GM08714 (cell line): Measurements from ENCODE around the gene PAPPA.

Source experiments
- H3K4me3 ChIP-seq: fragments of 200-500 bp; sonication (Bioruptor generic); 2 replicates; pipeline ENCODE4 v1.5.1; 2014; ENCODE audit warnings: mild to moderate bottlenecking, low read length, inconsistent platforms
- ZNF274 ChIP-seq: IDR thresholded peaks from 2 replicates; pipeline ENCODE4 v1.6.1; 2012; ENCODE audit warnings: mild to moderate bottlenecking, low read depth, low read length

PAPPA gene

DNA sequence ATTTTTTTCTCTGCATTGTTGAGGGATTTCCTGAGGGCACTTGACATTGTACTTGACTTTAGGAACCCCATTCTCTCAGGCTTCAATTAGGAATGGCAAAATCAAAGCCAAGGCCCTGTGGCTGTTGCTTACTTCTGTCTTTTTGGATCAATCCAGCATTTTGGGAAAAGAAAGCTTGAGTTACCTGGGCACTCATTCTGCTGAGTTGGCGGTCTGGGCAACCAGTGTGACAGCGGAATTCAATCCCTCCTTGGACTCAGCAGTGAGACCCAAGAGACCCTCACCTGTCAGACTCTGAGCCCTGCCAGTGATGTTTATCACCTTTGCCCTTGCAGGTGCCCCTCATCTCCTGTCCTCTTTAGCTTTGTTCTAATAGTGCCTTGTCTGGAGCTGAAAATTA lies 225.3 kb downstream of the PAPPA start:
- no peak for TF ChIP-seq ZNF274
- H3K4me3 ChIP-seq, result no peak overlapping the region

DNA sequence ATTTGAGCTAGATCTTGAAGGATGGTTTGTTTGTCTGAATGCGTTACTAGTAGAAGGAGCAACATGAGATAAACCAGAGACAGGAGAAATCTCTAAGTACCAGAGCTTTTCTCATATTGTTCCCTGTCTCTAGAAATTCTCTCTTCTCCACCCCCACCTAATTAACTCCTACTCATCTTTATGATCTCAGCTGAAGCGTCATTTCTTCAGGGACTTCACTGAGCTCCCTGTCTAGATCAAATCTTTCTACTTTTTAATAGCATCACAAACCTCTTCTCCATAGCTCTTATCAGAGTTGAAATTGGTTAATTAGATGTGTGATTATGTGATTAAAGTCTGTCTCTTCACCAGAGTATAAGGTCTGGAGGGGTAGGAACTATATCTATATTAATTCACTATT lies 226.2 kb downstream of the PAPPA start:
- no peak for TF ChIP-seq ZNF274

DNA sequence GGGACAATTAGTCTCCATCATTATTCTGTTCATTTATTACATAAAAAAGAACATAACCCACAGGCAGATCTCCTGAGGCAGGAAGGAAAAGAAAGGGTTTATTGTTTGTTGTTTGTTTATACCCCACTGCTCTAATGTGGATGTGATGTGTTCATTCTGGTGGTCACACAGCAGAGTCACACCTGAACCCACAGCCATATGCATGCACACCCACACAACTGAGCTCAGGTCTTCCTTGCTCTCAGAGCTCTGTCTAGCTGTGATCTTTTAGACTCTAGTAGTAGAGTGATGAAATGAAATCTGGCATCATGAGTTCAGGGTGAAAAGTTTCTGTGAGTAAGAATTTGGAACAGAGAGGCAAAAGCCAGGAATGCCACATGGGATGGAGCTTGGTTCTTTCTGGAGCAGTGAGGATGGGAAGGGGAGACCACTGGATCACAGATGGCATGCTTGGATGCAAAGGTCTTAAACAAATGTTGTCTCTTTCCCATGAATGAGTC lies 227.0 kb downstream of the PAPPA start:
- no peak overlapping the region for H3K4me3 ChIP-seq

More for the DNA sequence above, 226.2 kb downstream of the PAPPA start:
- no peak overlapping the region for H3K4me3 ChIP-seq

DNA sequence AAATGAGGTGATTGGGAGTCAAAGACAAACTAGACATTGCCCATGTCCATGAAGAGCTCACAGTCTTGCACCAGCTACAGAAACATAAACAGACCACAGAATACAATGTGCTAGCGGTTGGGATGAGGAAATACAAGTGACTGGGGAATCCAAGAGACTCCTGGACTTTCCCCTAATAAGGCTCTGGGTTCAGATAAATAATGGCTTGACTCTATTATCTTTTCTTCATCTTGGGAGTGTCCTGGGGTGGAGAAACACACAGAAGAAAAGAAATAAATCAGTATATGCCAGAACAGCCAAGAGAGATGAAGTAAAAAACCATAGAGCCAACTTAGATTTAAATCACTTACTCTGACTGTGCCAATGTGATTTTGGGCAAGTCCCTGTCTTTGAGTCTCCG lies 227.8 kb downstream of the PAPPA start:
- TF ChIP-seq ZNF274, result no peak
- H3K4me3 ChIP-seq, result no peak overlapping the region

More for the DNA sequence above, 227.0 kb downstream of the PAPPA start:
- no peak for TF ChIP-seq ZNF274

DNA sequence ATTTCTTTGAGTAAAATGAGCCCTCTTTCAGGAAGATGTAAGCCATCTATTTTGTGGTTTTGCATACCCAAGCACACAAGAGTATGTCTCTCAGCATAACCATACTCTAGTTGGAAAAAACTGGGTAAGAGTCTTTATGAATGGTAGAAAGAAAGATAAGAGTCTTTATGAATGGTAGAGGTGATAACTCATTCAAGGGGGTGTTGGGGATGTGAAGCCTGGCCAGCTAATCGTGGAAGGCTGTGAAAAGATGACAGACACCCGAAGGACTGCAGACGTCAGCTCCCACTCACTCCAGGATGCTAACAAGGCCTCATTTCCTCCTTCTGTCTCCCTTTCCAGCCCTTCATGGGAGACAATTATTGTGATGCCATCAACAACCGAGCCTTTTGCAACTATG lies 228.5 kb downstream of the PAPPA start:
- H3K4me3 ChIP-seq, result no peak overlapping the region
- no peak for TF ChIP-seq ZNF274

DNA sequence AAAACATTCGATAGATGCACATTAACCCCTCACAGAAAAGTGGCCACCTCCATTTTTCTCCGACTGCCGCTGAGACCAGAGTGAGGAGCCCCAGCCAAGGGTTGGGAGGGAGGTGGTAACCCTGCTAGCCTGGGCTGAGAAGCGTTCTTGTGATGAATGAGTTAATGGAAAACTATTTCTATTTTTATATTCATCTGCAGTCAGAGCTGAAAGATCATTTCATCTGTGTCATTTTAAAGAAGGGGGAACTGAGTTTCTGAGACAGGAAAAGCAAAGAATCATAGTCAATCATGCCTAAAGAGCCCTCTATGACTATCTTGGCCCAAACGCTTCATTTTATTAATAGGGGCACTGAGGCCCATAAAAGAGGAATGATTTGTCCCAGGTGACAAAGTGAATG lies 229.5 kb downstream of the PAPPA start:
- H3K4me3 ChIP-seq, result no peak overlapping the region
- TF ChIP-seq ZNF274, result no peak

DNA sequence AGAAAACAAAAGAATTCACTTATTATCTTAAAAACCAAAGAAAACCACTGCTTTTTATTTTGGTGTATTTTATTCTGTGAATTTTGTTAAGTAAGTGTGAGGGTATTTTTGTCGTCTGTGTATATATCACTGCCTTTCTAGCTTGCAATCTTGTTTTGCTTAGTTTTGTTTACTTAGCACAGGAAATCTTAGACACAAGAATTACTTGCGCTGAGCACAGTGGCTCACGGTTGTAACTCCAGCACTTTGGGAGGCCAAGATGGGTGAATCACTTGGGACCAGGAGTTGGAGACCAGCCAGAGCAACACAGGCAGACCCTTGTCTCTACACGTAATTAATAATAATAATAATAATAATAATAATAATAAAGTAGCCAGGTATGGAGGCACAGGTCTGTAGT lies 230.3 kb downstream of the PAPPA start:
- TF ChIP-seq ZNF274, result no peak
- no peak overlapping the region for H3K4me3 ChIP-seq

DNA sequence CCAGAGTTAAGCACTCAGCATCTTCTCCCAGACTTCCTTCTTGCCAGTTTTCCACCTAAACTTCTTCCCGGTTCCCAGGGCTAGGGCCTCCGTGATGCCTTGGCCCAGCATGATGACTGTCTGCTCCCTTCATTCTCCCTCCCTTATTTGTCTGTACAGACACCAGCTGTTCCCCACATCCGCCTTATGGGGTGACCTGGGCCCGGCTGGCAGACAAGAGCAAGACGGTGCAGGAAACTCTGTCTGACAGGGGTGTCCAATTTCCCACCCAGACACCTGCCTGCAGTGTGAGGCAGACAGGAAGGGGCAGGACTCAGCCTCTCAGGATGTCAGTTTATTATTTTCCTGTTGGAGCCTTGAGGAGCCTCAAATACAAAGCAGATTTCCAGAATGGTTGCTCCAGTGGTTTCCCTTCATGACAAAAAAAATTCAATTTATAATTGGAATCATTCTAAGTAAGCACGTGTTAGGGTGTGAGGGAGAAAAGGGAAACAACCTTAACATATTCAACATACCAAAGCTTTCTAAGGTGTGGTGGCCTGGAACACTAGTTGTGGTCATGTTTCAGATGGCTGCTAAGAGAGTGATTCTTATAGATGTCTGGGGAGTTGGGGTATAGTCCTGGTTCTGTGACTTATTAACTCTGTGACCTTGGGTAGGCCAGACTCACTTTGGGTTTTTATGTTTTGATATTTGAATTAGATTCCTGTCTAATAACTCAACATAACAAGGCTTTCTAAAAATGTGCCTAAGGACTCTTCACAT lies 234.5 kb downstream of the PAPPA start:
- H3K4me3 ChIP-seq, result no peak overlapping the region
- no peak for TF ChIP-seq ZNF274

DNA sequence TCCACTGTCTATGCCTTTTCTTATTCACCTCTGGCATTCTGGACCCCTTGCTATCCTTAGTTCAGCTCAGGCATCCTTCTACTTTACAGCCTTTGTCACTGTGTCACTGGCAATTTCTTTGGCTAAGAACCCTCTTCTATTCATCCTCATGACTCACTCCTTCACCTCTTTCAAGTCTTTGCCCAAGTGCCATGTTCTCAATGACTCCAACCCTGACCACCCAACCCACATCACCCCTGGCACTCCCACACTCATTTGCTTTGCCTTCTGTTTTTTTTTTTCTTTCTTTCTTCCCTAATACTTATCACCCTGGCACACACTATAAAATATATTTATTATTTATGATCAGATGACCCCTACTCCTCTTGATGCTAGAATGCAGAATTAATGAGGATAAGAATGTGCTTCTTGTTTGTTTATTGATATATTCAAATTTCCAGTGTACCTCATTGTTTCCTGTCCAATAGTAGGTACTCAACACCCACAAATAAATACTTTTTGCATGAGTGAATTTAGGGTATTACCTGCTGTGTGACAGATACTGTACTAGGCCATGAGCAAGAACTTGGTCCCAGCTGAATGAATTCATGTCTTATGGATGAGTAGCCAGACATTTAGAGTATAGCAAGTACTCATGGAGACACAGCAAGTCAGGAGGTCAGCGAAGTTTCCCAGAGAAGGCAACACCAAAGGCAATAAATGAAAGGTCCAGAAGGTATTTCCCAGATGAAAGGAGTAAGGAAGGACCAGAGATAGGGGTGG lies 236.1 kb downstream of the PAPPA start:
- H3K4me3 ChIP-seq, result no peak overlapping the region
- TF ChIP-seq ZNF274, result no peak

DNA sequence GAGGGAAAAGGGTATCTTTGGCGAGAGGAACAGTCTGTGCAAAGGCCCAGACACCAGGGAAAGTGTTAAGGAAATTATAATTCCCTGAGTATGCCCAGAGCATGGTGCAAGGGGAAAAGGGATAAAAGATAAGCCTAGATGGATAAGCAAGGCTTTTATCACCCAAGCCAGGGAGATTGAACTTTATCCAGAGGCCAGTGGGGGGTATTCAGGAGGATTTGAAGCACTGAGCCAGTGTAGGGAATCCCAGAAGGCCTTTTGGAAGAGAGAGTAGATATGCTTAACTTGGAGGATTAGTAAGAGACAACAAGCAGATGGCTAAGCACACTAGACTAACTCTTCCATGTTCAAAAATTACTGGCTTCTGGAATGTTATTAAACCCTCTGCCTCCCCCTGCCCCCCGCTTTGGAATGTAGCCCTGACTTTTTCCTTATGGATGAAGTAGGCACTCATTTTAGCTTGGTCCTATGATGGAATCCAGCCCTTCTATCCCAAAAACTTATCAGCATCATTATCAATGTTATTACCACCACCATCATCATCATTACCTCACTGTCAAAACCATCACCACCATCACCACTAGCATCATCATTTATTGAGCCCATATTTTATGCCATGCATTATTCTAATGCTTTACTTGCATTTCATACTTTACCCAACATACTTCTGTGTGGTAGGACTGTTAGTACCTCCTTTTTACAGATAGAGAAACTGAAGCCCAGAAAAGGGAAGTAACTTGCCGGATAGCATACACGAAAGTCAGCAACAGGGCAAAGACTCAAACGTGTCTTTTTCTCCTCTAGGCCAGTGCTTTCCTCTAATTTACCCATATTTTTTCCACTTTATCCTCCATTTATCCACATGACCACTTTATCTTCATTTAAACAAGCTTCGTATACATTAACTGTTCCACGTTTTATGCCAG lies 237.0 kb downstream of the PAPPA start:
- no peak for TF ChIP-seq ZNF274
- no peak overlapping the region for H3K4me3 ChIP-seq

DNA sequence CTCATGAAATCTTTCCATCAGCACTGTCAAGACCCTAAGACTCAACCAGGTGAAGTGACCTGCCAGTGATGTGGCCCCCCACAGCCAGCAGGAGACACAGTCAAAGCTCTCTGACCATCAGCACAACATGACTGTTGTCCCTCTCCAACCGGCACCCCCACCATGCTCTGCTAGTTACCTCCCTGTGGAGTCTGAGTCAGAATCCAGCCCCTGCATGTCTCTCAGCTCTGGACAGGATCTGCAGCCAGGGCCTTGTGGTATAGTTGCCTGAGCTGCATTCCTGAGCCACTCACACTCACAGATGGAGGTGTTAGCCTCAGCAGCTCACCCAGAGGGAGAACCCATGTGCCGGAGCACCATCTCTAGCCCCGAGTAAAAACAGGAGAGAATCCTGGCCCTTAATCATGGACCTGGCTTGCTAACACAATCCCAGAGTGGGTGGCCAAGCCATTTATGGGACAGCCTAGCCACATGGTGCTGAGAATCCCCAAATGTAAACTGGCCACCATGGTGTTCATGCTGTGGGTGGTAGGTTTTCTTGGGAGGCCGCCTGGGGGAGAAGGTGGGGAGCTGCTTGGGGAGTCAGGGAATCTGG lies 237.8 kb downstream of the PAPPA start:
- no peak for TF ChIP-seq ZNF274
- H3K4me3 ChIP-seq, result no peak overlapping the region

DNA sequence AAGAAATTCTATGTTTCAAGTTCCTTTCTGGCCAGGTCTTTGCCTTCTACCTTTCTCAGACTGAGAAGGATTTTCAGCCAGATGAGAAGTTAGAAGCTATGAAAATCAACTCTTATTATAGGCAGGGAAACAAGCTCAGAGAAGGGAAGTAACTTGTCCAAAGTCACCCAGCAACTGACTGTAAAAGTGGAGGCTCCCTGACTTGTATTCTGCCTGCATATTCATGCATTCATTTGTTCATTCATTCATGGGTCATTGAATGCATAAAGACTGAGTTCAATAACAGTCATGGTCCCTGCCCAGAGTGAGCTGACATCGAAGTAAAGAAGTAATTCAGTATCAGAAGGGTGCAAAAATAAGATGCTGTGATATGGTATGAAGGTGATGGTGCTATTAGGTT lies 239.6 kb downstream of the PAPPA start:
- no peak for TF ChIP-seq ZNF274

DNA sequence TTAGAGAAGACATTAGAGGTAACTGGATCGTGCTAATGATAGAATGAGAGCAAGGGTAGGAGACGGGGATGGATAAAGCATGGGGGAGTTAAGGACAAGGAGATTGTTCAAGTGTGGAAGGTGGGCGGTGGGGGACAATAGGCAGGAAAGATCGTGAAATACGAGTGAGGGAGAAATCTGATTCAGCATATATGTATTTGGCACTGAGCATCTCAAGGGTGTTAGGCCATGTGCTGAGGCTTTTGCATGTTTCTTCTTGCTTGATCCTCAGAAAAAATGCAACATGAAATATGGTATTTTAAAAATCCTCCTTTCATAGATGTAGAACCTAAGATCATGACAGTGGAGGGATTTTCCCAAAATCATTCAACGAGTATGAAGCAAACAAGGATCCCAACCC lies 240.5 kb downstream of the PAPPA start:
- no peak for TF ChIP-seq ZNF274
- no peak overlapping the region for H3K4me3 ChIP-seq

More for the DNA sequence above, 239.6 kb downstream of the PAPPA start:
- no peak overlapping the region for H3K4me3 ChIP-seq
